ENCODE results near the gene WNK3.

WNK3 gene

GRCh38 chrX:54173791-54174190, 184.1 kb downstream of the WNK3 start:
- Histone ChIP-seq H3K36me3 (ENCODE audit: control insufficient read depth, low read length) (peaks cover 56% of the 10 kb centered on the region), H3K27me3 (ENCODE audit: control insufficient read depth, low read length) (no peaks in the 10 kb centered on the region)

DNA sequence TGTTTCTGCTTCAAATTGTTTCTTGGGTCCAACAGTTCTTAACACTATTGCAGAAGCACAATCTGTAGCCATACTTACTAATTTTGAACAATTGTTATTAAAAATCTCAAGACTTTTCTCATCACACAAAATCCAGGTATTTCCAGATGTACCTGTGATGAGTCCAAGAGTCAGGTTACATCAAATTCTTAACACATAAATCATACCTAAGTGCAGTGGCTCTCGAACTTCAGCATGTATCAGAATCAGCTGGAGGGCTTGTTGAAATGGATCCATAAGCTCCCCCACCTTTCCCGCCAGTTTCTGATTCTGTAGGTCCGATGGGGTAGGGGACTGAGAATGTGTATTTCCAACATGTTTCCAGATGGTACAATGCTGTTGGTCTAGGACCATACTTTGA, 185.4 kb downstream of the WNK3 start:
- H3K4me3 ChIP-seq (ENCODE audit: low read length), result no peak overlapping the region
- no peaks in the 10 kb centered on the region for H3K9me3 ChIP-seq (ENCODE audit: control insufficient read depth, insufficient read depth, low read length)
- no peak for TF ChIP-seq EZH2phosphoT487 (IDR thresholded peaks at IDR 0.05; ENCODE audit: borderline replicate concordance, low read length)
- TF ChIP-seq, protein P1, sequence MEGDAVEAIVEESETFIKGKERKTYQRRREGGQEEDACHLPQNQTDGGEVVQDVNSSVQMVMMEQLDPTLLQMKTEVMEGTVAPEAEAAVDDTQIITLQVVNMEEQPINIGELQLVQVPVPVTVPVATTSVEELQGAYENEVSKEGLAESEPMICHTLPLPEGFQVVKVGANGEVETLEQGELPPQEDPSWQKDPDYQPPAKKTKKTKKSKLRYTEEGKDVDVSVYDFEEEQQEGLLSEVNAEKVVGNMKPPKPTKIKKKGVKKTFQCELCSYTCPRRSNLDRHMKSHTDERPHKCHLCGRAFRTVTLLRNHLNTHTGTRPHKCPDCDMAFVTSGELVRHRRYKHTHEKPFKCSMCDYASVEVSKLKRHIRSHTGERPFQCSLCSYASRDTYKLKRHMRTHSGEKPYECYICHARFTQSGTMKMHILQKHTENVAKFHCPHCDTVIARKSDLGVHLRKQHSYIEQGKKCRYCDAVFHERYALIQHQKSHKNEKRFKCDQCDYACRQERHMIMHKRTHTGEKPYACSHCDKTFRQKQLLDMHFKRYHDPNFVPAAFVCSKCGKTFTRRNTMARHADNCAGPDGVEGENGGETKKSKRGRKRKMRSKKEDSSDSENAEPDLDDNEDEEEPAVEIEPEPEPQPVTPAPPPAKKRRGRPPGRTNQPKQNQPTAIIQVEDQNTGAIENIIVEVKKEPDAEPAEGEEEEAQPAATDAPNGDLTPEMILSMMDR (IDR thresholded peaks at IDR 0.05; ENCODE audit: low read depth, low read length, poor library complexity, severe bottlenecking), result no peak
- H3F3A ChIP-seq (ENCODE audit: control insufficient read depth, insufficient read depth), result no peaks in the 10 kb centered on the region
- no peaks in the 10 kb centered on the region for H3K9me2 ChIP-seq (replicated peaks; ENCODE audit: control insufficient read depth, low read length)
- no peaks in the 10 kb centered on the region for H3K27me3 ChIP-seq (ENCODE audit: control insufficient read depth, low read length)
- H3K4me1 ChIP-seq (ENCODE audit: control insufficient read depth, low read length), result no peaks in the 10 kb centered on the region
- no peaks in the 10 kb centered on the region for H4K20me1 ChIP-seq (ENCODE audit: control insufficient read depth, insufficient read depth, low read depth, low read length)
- peaks cover 47% of the 10 kb centered on the region for H3K79me2 ChIP-seq (ENCODE audit: control insufficient read depth, low read length)
- no peak overlapping the region for H3K4me2 ChIP-seq (ENCODE audit: low read length)
- H3K27ac ChIP-seq (ENCODE audit: low read depth, low read length), result no peak overlapping the region
- peaks cover 44% of the 10 kb centered on the region for H3K36me3 ChIP-seq (ENCODE audit: control insufficient read depth, low read length)

More at GRCh38 chrX:54173791-54174190, 184.1 kb downstream of the WNK3 start:
- H3K4me1 ChIP-seq (ENCODE audit: control insufficient read depth, low read length), result peaks cover 5% of the 10 kb centered on the region; the same call in 1 of the 2 replicates
- H3K9me2 ChIP-seq (replicated peaks; ENCODE audit: control insufficient read depth, low read length), result no peaks in the 10 kb centered on the region
- no peak overlapping the region for H3K4me2 ChIP-seq (ENCODE audit: low read length)
- H3K9me3 ChIP-seq (ENCODE audit: control insufficient read depth, insufficient read depth, low read length), result no peaks in the 10 kb centered on the region
- no peaks in the 10 kb centered on the region for H4K20me1 ChIP-seq (ENCODE audit: control insufficient read depth, insufficient read depth, low read depth, low read length)
- no peaks in the 10 kb centered on the region for H3F3A ChIP-seq (ENCODE audit: control insufficient read depth, insufficient read depth)
- H3K79me2 ChIP-seq (ENCODE audit: control insufficient read depth, low read length), result peaks cover 60% of the 10 kb centered on the region
- TF ChIP-seq, protein P1 (IDR thresholded peaks at IDR 0.05; ENCODE audit: low read depth, low read length, poor library complexity, severe bottlenecking), result no peak
- TF ChIP-seq EZH2phosphoT487 (IDR thresholded peaks at IDR 0.05; ENCODE audit: borderline replicate concordance, low read length), result no peak
- no peak overlapping the region for H3K4me3 ChIP-seq (ENCODE audit: low read length)
- no peak overlapping the region for H3K27ac ChIP-seq (ENCODE audit: low read depth, low read length)

GRCh38 chrX:54171527-54172250, 186.2 kb downstream of the WNK3 start:
- TF ChIP-seq EZH2phosphoT487 (IDR thresholded peaks at IDR 0.05; ENCODE audit: borderline replicate concordance, low read length), result no peak
- TF ChIP-seq, protein P1 (IDR thresholded peaks at IDR 0.05; ENCODE audit: low read depth, low read length, poor library complexity, severe bottlenecking), result no peak
- Histone ChIP-seq H3F3A (ENCODE audit: control insufficient read depth, insufficient read depth) (no peaks in the 10 kb centered on the region), H4K20me1 (ENCODE audit: control insufficient read depth, insufficient read depth, low read depth, low read length) (no peaks in the 10 kb centered on the region), H3K4me1 (ENCODE audit: control insufficient read depth, low read length) (no peaks in the 10 kb centered on the region), H3K4me2 (ENCODE audit: low read length) (no peak overlapping the region), H3K79me2 (ENCODE audit: control insufficient read depth, low read length) (peaks cover 39% of the 10 kb centered on the region), H3K27me3 (ENCODE audit: control insufficient read depth, low read length) (no peaks in the 10 kb centered on the region), H3K36me3 (ENCODE audit: control insufficient read depth, low read length) (peaks cover 36% of the 10 kb centered on the region), H3K4me3 (ENCODE audit: low read length) (no peak overlapping the region), H3K9me2 (replicated peaks; ENCODE audit: control insufficient read depth, low read length) (no peaks in the 10 kb centered on the region), H3K27ac (ENCODE audit: low read depth, low read length) (no peak overlapping the region), H3K9me3 (ENCODE audit: control insufficient read depth, insufficient read depth, low read length) (no peaks in the 10 kb centered on the region)
